ENCODE results near the gene COL7A1. TPM values are rescaled to one million over a fixed set of nuclear protein-coding genes. Genes with fewer than 3 reads are reported as not detected.

The COL7A1 gene
- total RNA-seq, 1 experiment from 2014 or later, result 5.2 TPM

- Histone ChIP-seq H3K4me1 (no peaks in the 10 kb centered on the region), H3K36me3 (ENCODE audit: control insufficient read depth, insufficient read depth, low read length) (no peaks in the 10 kb centered on the region), H3K27me3 (replicated peaks; ENCODE audit: control insufficient read depth, insufficient read depth, low read length) (no peaks in the 10 kb centered on the region), H3K9me3 (no peaks in the 10 kb centered on the region), H3K4me3 (ENCODE audit: low read depth, low read length) (no peak overlapping the region)
- Mint-ChIP-seq H3K9me3 (ENCODE audit: unreplicated experiment) (no peaks in the 10 kb centered on the region), H3K4me1 (ENCODE audit: low read depth, unreplicated experiment) (no peaks in the 10 kb centered on the region), H3K4me3 (ENCODE audit: unreplicated experiment) (no peak overlapping the region), H3K36me3 (ENCODE audit: insufficient read depth, unreplicated experiment) (no peaks in the 10 kb centered on the region), H3K27me3 (ENCODE audit: insufficient read depth, unreplicated experiment) (no peaks in the 10 kb centered on the region), H3K27ac (ENCODE audit: unreplicated experiment) (no peak overlapping the region)
- intact Hi-C loops (cut with micrococcal nuclease; ENCODE audit: unreplicated experiment), result no loop called here
- CTCF ChIA-PET, result no interaction called here
- TF ChIP-seq CTCF (IDR thresholded peaks at IDR 0.05; ENCODE audit: insufficient read depth in 1 of 2, low read depth in 1 of 2, low read length in 1 of 2, severe bottlenecking in 1 of 2, unreplicated experiment in 1 of 2), result no peak
- no peak for DNase-seq
- no TSS peak for BruUV-seq (replicated peaks)
- POLR2A ChIA-PET, result no interaction called here
These were observed 21.1 kb downstream of the COL7A1 start for GRCh38 chr3:48573973-48574585.

- Mint-ChIP-seq H3K4me3 (ENCODE audit: unreplicated experiment) (no peak overlapping the region), H3K9me3 (ENCODE audit: unreplicated experiment) (no peaks in the 10 kb centered on the region), H3K27ac (ENCODE audit: unreplicated experiment) (no peak overlapping the region), H3K27me3 (ENCODE audit: insufficient read depth, unreplicated experiment) (no peaks in the 10 kb centered on the region), H3K36me3 (ENCODE audit: insufficient read depth, unreplicated experiment) (no peaks in the 10 kb centered on the region), H3K4me1 (ENCODE audit: low read depth, unreplicated experiment) (no peaks in the 10 kb centered on the region)
- Histone ChIP-seq H3K9me3 (no peaks in the 10 kb centered on the region), H3K4me1 (no peaks in the 10 kb centered on the region), H3K36me3 (ENCODE audit: control insufficient read depth, insufficient read depth, low read length) (no peaks in the 10 kb centered on the region), H3K27me3 (replicated peaks; ENCODE audit: control insufficient read depth, insufficient read depth, low read length) (no peaks in the 10 kb centered on the region), H3K4me3 (ENCODE audit: low read depth, low read length) (no peak overlapping the region)
- ChIA-PET CTCF (no interaction called here), POLR2A (no interaction called here)
- no TSS peak for BruUV-seq (replicated peaks)
- no peak for TF ChIP-seq CTCF (IDR thresholded peaks at IDR 0.05; ENCODE audit: insufficient read depth in 1 of 2, low read depth in 1 of 2, low read length in 1 of 2, severe bottlenecking in 1 of 2, unreplicated experiment in 1 of 2)
- DNase-seq, result no peak
- intact Hi-C loops (cut with micrococcal nuclease; ENCODE audit: unreplicated experiment), result no loop called here
These were observed 22.6 kb downstream of the COL7A1 start for GRCh38 chr3:48572517-48572916.

GRCh38 chr3:48571938-48572337 is 23.2 kb downstream of the COL7A1 start:
- no peaks in the 10 kb centered on the region for H3K27me3 ChIP-seq (replicated peaks; ENCODE audit: control insufficient read depth, insufficient read depth, low read length)
- no peaks in the 10 kb centered on the region for H3K36me3 ChIP-seq (ENCODE audit: control insufficient read depth, insufficient read depth, low read length)
- TF ChIP-seq CTCF (IDR thresholded peaks at IDR 0.05; ENCODE audit: insufficient read depth in 1 of 2, low read depth in 1 of 2, low read length in 1 of 2, severe bottlenecking in 1 of 2, unreplicated experiment in 1 of 2), result no peak
- intact Hi-C loops (cut with micrococcal nuclease; ENCODE audit: unreplicated experiment), result no loop called here
- ChIA-PET POLR2A (no interaction called here), CTCF (no interaction called here)
- no peak for DNase-seq
- Mint-ChIP-seq H3K9me3 (ENCODE audit: unreplicated experiment) (no peaks in the 10 kb centered on the region), H3K27ac (ENCODE audit: unreplicated experiment) (no peak overlapping the region), H3K36me3 (ENCODE audit: insufficient read depth, unreplicated experiment) (no peaks in the 10 kb centered on the region), H3K4me1 (ENCODE audit: low read depth, unreplicated experiment) (no peaks in the 10 kb centered on the region), H3K4me3 (ENCODE audit: unreplicated experiment) (no peak overlapping the region), H3K27me3 (ENCODE audit: insufficient read depth, unreplicated experiment) (no peaks in the 10 kb centered on the region)
- no peak overlapping the region for H3K4me3 ChIP-seq (ENCODE audit: low read depth, low read length)
- H3K9me3 ChIP-seq, result no peaks in the 10 kb centered on the region
- no peaks in the 10 kb centered on the region for H3K4me1 ChIP-seq
- no TSS peak for BruUV-seq (replicated peaks)

Data from Caco-2 (cell line).